OCI-M2 (cell line): ENCODE data around the gene ESRP2.

Source experiments
- DNase-seq: peaks from one replicate; lab custom pipeline; 2025; ENCODE audit not compliant: unreplicated experiment; lab: John Stamatoyannopoulos, UW

ESRP2 gene

DNA sequence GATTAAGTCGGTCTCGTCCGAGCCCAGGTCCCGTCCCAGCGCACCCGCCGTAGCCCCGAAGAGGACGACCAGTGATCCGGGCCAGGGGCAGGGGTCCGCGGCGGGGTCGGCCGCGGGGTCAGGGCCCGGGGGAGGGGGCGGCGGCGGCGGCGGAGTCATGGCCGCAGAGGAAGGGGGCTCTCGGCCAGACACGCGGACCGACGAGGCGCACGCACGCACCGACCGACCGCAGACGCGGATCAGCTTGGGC is at the start of gene ESRP2:
TSS of gene ESRP2 (minus strand) at position 241 of the 250 bp plus-strand sequence. CDS start at position 159, 82 bp downstream.
- DNase-seq: no peak

DNA sequence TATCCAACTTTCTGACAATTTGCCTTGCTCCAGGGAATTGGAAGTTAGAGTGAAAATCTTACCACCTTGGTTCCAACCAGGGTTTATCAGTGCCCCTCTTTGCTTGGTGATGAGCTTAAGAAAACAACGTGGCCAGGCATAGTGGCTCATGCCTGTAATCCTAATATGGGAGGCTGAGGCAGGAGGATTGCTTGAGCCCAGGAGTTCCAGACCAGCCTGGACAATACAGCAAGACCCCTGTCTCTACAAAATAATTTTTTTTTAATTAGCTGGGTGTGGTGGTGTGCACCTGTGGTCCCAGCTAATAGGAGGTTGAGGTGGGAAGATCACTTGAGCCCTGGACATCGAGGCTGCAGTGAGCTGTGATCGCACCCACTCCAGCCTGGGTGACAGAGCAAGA is 49.8 kb upstream of the ESRP2 start:
- no peak for DNase-seq

- no peak for DNase-seq
Observed at GRCh38 chr16:68284847-68285246, 48.9 kb upstream of the ESRP2 start.

- no peak for DNase-seq
Observed at GRCh38 chr16:68283801-68284598, 48.1 kb upstream of the ESRP2 start.

DNA sequence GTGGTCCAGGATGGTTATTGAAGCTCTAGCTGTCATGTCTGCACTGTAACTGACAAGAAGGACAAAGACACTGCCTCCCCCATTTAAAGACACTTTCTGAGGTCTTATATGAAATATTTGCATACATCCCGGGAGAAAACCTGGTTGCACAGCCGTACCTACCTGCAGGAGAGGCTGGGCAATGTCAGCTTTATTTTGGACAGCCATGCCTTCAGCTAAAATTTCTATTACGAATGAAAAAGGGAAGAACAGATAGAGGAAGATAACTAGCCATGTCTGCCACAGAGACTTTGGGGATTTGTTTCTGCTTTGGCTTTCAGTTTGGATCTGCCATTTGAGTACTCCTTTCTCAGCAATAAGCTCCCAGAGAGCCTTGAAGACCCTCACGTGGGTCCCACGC is 47.4 kb upstream of the ESRP2 start:
- no peak for DNase-seq

GRCh38 chr16:68282064-68282452 is 46.1 kb upstream of the ESRP2 start:
- DNase-seq: no peak

- no peak for DNase-seq
Observed at GRCh38 chr16:68281368-68282063, 45.6 kb upstream of the ESRP2 start.

DNA sequence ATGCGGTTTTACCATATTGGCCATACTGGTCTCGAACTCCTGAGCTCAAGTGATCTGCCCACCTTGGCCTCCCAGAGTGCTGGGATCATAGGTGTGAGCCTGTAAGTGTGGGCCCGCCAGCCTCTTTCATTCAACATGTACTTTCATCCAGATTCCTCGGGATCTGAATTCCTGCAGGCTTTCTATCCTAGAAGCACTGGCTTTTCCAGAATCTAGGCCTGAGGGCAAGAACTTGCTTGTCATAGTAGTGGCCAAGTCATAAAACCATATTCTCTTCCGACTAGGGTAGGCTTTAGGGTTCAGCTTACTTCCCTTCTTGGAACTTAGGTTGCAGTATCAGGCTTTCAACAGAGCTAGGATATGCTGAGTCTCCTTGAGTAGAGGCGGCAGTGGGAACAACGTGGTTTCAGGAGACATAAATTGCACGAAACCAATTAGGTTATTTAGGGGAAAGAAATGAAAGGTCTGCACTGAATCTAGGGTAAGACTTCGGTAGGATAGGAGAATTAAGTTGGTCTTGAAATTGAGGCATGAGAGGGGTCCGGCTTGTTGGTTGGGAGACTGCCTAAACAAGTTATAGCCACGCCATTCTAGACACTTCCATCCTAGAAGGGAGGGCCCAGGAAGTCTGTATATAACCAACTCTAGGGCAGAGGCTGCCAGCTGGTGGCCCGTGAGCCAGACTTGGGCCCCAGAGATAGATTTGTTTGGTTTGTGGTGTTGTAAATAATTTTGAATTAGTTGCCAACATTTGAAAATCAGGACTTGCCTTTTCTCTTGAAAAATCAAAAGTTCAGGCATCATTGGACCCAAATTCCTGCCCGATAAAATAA is 44.0 kb upstream of the ESRP2 start:
- no peak for DNase-seq

DNA sequence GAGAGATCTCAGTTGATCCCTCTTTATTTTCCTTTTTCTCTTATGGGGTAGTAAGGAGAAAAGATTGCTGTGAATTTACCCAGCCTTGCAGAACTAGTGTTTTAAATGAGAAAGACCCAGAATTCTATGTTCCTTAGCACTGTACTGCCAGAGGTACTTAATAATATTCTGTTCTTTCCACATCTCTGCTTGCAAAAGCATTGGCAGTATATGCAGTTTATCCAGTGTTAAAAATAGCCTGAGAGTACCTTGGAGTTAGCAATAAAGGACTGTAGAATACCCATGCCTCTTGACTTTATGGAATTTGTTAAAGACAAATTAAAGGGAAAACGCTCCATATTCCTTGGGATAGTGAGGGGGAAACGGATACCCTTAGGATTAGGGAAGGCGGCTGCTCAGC is 40.3 kb upstream of the ESRP2 start:
- DNase-seq: no peak

- DNase-seq: no peak
Observed at GRCh38 chr16:68275611-68276191, 39.8 kb upstream of the ESRP2 start.

GRCh38 chr16:68274441-68274840 is 38.5 kb upstream of the ESRP2 start:
- no peak for DNase-seq

GRCh38 chr16:68273896-68274295 is 38.0 kb upstream of the ESRP2 start:
- DNase-seq: no peak

- no peak for DNase-seq
Observed at GRCh38 chr16:68273459-68273858, 37.5 kb upstream of the ESRP2 start.

DNA sequence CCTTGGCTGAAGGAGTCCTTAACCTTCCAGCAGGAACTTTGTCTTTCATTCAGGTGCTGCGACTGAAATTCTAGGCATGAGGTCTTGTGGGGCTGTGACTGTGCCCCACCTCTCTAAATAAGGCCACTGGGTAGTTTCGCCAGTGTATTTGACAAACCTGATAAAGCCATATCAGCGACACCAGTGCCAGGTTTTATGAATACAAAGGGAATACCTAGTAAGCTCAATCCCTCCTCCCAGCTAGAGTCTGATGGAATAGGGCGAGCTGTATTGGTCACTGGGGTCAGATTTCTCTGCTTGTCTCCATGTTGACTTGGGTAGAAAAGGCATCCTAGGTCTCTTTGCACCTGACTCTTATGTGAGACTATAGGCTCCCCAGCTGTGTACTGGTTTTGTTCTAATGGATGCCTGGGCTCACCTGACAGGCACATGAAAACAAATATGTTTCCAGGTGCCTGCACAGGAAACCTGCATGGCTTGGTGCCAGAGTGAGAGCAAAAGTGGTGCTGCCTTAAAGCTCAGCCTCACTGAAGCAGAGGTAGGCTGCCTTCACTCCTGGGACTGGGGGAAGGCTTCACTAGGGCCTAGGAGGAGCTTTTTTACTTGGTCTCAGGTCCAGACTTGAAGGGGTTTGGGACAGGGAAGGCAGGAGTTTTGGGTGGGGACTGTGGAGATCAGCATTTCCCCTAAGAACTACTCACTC is 36.7 kb upstream of the ESRP2 start:
- no peak for DNase-seq

GRCh38 chr16:68270353-68270752 is 34.4 kb upstream of the ESRP2 start:
- DNase-seq: no peak

DNA sequence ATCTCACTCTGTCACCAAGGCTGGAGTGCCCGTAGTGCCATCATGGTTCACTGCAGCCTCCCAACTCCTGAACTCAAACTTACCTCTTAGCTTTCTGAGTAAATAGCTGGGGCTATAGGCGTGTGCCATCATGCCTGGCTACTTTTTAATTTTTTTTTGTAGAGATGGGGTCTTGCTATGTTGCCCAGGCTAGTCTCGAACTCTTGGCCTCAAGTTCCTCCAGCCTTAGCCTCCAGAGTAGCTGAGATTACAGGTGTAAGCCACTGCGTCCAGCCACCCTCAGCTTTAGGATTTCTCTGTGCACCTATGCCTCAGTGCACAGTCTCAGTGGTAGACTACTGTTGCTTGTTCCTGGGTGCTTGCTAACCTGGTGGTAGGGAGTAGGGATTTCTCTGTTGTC is 33.9 kb upstream of the ESRP2 start:
- no peak for DNase-seq

DNA sequence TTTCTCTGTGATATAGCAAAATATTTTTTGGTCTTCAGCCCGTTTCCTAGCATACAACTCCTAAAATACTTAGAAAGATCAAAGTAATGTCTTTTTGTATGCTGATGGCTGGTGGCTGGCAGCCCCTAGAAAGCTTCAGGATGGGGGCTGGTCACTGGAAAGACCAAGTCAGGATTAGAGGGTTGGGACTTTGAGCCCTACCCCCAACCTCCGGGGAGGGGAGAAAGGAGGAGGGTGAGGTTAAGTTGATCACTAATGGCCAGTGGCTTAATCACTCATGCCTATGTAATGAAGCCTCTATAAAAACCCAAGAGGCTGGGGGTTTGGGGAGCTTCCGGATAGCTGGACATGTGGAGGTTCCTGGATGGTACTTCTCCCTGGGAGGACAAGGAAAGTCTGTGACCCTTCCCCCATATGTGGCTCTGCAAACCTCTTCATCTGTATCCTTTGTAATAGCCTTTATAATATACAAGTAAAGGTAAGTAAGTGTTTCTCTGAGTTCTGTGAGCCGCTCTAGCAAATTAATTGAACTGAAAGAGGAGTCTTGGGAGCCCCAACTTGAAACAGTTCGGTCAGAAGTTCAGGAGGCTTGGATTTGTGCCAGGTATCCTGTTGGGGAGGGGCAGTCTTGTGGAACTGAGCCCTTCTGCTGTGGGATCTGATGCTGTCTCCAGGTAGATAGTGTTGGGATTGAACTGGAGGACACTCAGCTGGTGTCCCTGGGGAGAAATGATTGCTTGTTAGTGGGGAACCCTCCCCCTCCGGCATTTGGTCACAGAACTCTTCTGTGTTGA is 31.9 kb upstream of the ESRP2 start:
- no peak for DNase-seq

DNA sequence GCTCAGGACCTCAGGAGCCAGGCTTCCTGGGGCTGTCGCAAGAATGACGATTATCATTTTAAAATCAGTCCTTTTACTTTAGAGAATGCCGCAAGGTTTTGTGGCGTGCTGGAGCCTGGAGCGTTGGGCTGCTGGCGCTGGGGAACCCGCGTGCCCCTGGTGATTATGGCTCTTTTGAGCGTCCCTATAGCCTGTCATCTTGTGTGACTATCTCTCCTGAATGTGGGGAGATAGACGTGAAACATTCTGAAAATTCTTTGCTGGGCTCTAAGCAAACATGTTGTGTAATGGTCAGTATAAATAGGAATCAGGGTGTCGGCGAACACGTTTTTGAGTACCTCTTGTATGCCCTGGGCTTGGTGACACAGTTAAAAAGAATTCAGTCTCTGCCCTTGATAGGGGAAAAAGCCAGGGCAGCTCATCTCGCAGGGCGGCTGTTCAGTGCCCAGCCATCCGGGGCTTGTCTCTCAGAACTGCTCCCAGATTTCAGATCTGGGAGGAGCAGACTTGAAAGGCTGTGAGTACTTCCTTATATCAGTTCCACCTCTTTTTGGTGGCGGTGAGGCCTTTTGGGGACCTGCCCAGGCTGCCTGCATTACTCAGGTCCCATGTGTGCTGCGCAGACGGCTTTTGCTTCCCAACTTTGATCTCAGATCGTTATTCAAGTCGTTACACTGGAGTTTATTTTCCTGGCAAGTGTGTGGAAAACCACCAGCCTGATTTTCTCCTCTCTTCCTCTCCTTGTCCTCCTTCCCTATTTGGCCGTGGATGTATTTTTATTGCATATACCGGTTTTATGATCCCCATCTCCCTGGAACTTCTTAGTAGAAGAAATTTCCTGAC is 29.4 kb upstream of the ESRP2 start:
- DNase-seq: no peak
